Right cardiac atrium (tissue), 5 donors: ENCODE results near the gene PPA1. TPM values are rescaled to one million over a fixed set of nuclear protein-coding genes. Genes with fewer than 3 reads are reported as not detected.
"Not testable (repeated sequence)": the region's sequence is repeated elsewhere in the genome, so short reads cannot be mapped to it uniquely, and the experiment has no call there.

ENCODE experiments used
- ATAC-seq, 2 donors: fragments of 200-7000 bp; cut with Tn5 transposase; one replicate each; pipeline versions ENCODE4 v1.8.0 to v1.9.1; 2020; ENCODE audit warnings: moderate library complexity in 2 of 2, mild to moderate bottlenecking in 1 of 2
- DNase-seq, 3 donors: peaks; one replicate each; pipeline ENCODE4 v3.0.0-alpha.2; 2020
- H3K27ac ChIP-seq: one replicate; pipeline ENCODE4 v1.5.1; 2013; ENCODE audit warnings: mild to moderate bottlenecking, low read length, control low read depth, moderate library complexity
- H3K27me3 ChIP-seq: one replicate; pipeline ENCODE4 v1.6.1; 2013; ENCODE audit not compliant: control insufficient read depth, insufficient read depth
- H3K4me1 ChIP-seq: one replicate; pipeline ENCODE4 v1.6.1; 2013; ENCODE audit warnings: low read length; ENCODE audit not compliant: control insufficient read depth, insufficient read depth
- H3K4me3 ChIP-seq: one replicate; pipeline ENCODE4 v1.5.1; 2013; ENCODE audit warnings: low read length, control low read depth
- H3K9me3 ChIP-seq: one replicate; pipeline ENCODE4 v1.6.1; 2013; ENCODE audit warnings: low read length; ENCODE audit not compliant: control insufficient read depth
- WGBS: extraction: QIAGEN DNeasy Blood & Tissue Kit; methylation state at CpG from one replicate; pipeline ENCODE4 v1.1.7; 2013; 5-methylcytosine and 5-hydroxymethylcytosine counted together
- intact Hi-C, 4 donors: fragments of 100-400 bp; cut with DNase I; formaldehyde crosslinking; loops; one replicate each; pipeline versions ENCODE4 v1.11.0 to v1.14.0; 2022 to 2023
- polyA plus RNA-seq: library from polyadenylated mRNA; stranded (reverse); fragments of 200-250 nt; gene quantifications from one replicate; pipeline ENCODE4 v1.2.3, GENCODE V29; 2013
- total RNA-seq, 4 donors: library from RNA; stranded (reverse); fragmentation: NEBNext Ultra II Directional; extraction: Animal tissue kit (Norgen Biotek cat#: 25700); gene quantifications; one replicate each; pipeline ENCODE4 v1.2.1, GENCODE V29; 2021
- donor health status: healthy with polysubstance abuse.
- donor health status: DM: no; HTN: yes; CAD: no.
- donor health status: DM: no; HTN: no; CAD: no.
- donor health status: DM: no; HTN: yes; CAD: no; lungs with severe emphysema.
- donor health status: DM: yes; HTN: yes; CAD: no.

The PPA1 gene
- total and polyA plus RNA-seq, 5 donors, result 40.7 to 99.2 (median 68.8) TPM

DNA sequence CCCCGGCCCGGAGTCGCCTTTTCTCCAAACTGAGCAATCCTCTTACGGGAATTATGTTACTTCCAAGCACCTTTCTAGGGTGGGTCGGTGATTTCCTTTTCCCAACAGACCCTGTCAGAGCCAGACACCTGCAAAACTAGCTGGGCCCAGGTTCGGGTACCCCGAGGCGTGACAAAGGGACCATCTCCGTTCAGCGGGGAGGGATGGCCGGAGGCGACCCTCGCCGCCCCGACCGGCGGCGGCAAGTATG lies 445 bp downstream of the PPA1 start:
- Histone ChIP-seq H3K9me3 (no peaks in the 10 kb centered on the region), H3K27me3 (no peaks in the 10 kb centered on the region), H3K27ac (peak overlapping the region; percentile 42), H3K4me3 (peak overlapping the region; percentile 87), H3K4me1 (no peaks in the 10 kb centered on the region)
- DNase-seq (no peak), ATAC-seq (no peak)
- under 1% methylated on average over 18 of the region's 18 CpGs for WGBS
- intact Hi-C loops, result no loop called here

DNA sequence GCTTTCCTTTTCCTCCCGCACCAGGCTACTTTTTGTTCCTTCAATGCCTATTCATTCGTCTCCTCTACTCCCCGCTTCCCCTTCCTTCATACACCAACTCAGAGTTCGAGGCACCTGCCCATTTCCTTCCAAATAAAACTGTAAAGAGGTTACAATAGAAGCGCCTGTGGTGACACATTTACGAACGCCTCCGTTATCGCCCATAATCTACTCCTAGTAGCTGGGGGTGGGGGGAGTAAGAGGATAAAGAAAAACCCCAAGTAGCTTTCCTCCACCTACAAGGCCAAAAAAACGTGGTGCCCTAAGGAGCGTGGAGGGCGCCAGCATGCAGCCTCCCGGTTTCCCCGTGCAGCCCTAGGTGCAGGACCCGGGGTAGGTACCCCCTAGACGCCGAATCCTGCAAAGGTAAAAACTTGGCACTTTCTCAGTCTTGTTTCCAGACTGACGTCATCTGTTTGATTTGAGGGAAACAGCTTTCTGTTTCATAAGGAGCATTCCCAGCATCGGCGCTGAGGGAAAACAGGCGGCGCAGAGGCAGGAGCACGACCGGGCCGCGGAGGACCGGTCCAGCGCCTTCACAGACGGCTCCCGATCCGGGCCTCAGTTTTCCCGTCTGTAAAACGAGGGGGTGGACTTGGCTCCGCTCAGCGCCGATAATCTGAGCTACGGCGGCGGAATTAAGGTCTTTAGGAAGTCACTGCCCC lies 922 bp downstream of the PPA1 start:
- no peaks in the 10 kb centered on the region for H3K9me3 ChIP-seq
- intact Hi-C loops, result no loop called here
- peak overlapping the region; percentile 87 for H3K4me3 ChIP-seq
- DNase-seq (peak in 2 of 3 donors; percentile 64 to 75), ATAC-seq (peak; percentile 9 to 28)
- H3K27ac ChIP-seq, result peak overlapping the region; percentile 42
- H3K27me3 ChIP-seq, result no peaks in the 10 kb centered on the region
- peaks cover under 1% of the 10 kb centered on the region for H3K4me1 ChIP-seq
- WGBS, result 10% methylated on average over 39 of the region's 39 CpGs

DNA sequence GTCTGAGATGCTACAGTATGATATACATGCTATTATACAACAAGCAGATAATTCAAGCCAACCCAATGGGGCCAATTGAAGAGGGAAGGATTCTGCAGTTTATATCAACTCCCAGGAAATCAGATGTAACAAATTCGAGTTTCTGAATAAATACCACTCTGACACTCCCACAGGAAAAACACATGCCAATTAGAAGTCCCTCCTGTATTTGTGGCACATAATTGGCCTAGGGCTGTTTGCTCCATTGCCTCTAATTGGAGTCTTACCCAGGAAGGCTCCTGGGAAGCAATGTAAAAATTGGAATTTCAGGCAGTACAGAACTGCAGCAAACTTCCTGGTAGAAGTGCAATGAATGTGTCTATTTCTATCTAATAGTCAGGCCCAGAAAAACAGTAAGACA lies 4.7 kb downstream of the PPA1 start:
- no peak overlapping the region for H3K27ac ChIP-seq
- intact Hi-C loops, result loop anchor here in 1 of 4 donors (5.0 kb wide), 1 partner anchor 134 kb away; no protein-coding TSS in a partner anchor
- no peak for ATAC-seq
- peaks cover 3% of the 10 kb centered on the region for H3K4me1 ChIP-seq
- DNase-seq, result no peak
- no peaks in the 10 kb centered on the region for H3K27me3 ChIP-seq
- 53% methylated on average over 1 of the region's 1 CpG for WGBS
- H3K9me3 ChIP-seq, result no peaks in the 10 kb centered on the region
- H3K4me3 ChIP-seq, result no peak overlapping the region

DNA sequence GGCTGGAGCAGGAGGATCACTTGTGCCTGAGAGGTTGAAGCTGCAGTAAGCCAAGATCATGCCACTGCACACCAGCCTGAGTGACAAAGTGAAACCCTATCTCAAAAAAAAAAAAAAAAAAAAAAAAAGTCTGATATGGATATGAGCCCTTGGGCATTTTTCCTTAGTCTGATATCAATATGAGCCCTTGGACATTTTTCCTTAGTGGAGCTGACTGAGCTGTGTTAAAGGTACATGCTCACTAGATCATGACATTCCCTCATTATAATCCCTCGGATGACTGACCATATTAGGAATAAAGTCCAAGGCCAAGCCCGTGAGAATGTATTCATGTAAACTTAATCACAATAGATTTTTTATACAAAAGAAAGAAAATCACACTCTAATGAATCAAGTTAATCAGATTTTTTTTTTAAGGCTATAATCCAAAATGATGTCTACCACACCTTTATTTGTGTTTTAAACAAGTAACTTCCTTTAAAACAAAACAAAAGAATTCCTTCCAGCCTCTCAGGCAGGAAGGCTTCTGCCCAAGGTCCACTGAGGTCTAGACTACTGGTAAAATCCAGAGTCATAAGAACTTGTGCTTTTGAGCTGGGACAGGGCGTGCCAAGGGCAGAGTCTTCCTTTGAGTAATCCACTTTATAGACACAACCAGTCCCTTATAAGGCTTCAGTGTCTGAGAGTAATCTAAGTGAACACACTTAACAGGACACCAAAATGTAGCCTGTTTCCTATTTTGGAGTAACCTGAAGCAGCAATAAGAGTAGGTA lies 5.5 kb downstream of the PPA1 start:
- ATAC-seq (peak; percentile 45 to 60), DNase-seq (no peak)
- H3K4me3 ChIP-seq, result no peak overlapping the region
- 81% methylated on average over 3 of the region's 3 CpGs for WGBS
- no peak overlapping the region for H3K27ac ChIP-seq
- no peaks in the 10 kb centered on the region for H3K27me3 ChIP-seq
- peaks cover 3% of the 10 kb centered on the region for H3K4me1 ChIP-seq
- H3K9me3 ChIP-seq, result no peaks in the 10 kb centered on the region
- intact Hi-C loops, result loop anchor here in 1 of 4 donors (5.0 kb wide), 1 partner anchor 135 kb away; no protein-coding TSS in a partner anchor

DNA sequence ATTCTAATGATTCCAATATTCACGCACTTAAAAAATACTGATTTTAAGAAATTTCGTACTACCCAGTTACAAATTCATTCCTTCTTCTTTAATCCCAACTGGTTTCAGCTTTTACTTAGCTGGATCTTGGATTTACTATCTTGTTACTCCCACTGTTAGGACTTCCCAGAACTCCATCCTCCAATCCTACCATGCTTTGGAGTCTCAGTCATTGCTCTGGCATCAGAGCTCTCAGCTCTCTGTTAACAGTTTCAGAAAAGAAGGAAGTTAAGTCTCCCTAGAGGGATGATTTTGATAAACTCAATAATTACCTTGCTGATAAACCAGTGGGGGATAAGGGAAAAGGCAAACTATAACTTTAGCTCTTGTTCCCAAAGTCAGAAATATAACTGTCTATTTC lies 9.5 kb downstream of the PPA1 start:
- intact Hi-C loops, result loop anchor here in 2 of 4 donors (5.0 kb wide), 1 partner anchor 139 kb away; no protein-coding TSS in a partner anchor
- no peak overlapping the region for H3K27ac ChIP-seq
- 90% methylated on average over 2 of the region's 2 CpGs for WGBS

DNA sequence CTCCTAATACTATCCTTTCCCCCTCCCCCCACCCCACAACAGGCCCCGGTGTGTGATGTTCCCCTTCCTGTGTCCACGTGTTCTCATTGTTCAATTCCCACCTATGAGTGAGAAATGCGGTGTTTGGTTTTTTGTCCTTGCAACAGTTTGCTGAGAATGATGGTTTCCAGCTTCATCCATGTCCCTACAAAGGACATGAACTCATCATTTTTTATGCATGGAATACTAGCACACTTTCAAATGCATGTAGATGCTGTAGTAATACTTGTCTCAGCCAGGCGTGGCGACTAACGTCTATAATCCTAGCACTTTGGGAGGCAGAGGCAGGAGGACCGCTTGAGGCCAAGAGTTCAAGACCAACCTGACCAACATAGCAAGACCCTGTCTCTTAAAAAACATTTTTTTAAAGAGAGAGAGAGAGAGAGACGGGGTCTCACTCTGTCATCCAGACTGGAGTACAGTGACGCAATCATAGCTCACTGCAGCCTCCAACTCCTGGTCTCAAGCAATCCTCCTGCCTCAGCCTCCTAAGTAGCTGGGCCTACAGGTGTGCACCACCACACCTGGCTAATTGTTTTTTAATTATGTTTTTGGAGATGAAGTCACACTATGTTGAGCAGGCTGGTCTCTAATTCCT lies 10.3 kb downstream of the PPA1 start:
- H3K9me3 ChIP-seq, DNase-seq, H3K27ac ChIP-seq, H3K4me3 ChIP-seq, H3K4me1 ChIP-seq, H3K27me3 ChIP-seq, ATAC-seq: not testable (repeated sequence)
- 81% methylated on average over 9 of the region's 9 CpGs for WGBS
- intact Hi-C loops, result loop anchor here in 2 of 4 donors (5.0 kb wide), 1 partner anchor 139 kb away; no protein-coding TSS in a partner anchor

More for the DNA sequence above, 9.5 kb downstream of the PPA1 start:
- DNase-seq (no peak), ATAC-seq (no peak)
- no peaks in the 10 kb centered on the region for H3K27me3 ChIP-seq
- H3K9me3 ChIP-seq, result no peaks in the 10 kb centered on the region
- peaks cover 3% of the 10 kb centered on the region for H3K4me1 ChIP-seq
- H3K4me3 ChIP-seq, result no peak overlapping the region

DNA sequence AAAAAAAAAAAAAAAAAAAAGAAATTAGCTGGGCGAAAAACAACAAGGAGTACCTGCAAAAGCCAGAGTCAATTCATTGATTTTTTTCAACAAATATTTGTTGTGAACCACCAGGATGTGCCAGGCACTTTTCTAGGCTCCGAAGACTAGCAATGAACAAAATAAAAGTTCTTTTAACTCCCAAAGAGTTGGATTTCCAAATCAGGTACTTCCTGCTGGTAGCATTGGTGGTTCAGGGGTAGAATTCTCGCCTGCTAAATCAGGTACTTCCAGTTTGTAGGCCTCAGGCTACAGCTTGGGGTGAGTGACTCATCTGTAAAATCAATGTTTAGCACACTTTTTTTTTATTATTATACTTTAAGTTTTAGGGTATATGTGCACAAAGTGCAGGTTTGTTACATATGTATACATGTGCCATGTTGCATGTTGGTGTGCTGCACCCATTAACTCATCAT lies 10.9 kb downstream of the PPA1 start:
- no peak for ATAC-seq
- Histone ChIP-seq H3K9me3 (no peaks in the 10 kb centered on the region), H3K4me1 (peaks cover 3% of the 10 kb centered on the region), H3K4me3 (no peak overlapping the region), H3K27me3 (no peaks in the 10 kb centered on the region), H3K27ac (no peak overlapping the region)
- no peak for DNase-seq
- intact Hi-C loops, result loop anchor here in 2 of 4 donors (5.0 kb wide), 1 partner anchor 140 kb away; no protein-coding TSS in a partner anchor
- WGBS, result 95% methylated on average over 3 of the region's 3 CpGs

DNA sequence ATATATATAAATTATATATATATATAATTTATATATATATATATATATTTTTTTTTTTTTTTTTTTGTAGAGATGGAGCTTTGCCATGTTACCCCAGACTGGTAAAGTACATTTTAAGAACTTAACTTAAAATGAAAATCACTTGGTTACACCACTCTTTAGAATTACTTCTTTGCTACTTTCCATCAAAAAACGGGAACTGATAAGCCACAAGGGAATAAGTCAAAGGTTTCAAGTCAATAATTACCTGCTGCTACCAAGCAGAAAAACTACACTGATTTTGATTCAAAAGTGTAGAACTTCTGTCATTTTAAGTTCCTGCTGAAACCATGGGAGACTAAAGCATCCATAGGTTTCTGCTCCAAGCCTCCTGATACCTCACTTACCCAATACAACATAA lies 12.2 kb downstream of the PPA1 start:
- ATAC-seq (no peak), DNase-seq (no peak)
- intact Hi-C loops, result loop anchor here in 3 of 4 donors (2.0 to 5.0 kb wide), 2 partner anchors 141 to 144 kb away; no protein-coding TSS in a partner anchor
- Histone ChIP-seq H3K4me1 (no peaks in the 10 kb centered on the region), H3K27me3 (no peaks in the 10 kb centered on the region), H3K9me3 (no peaks in the 10 kb centered on the region), H3K27ac (no peak overlapping the region), H3K4me3 (no peak overlapping the region)
- 16% methylated on average over 1 of the region's 1 CpG for WGBS

DNA sequence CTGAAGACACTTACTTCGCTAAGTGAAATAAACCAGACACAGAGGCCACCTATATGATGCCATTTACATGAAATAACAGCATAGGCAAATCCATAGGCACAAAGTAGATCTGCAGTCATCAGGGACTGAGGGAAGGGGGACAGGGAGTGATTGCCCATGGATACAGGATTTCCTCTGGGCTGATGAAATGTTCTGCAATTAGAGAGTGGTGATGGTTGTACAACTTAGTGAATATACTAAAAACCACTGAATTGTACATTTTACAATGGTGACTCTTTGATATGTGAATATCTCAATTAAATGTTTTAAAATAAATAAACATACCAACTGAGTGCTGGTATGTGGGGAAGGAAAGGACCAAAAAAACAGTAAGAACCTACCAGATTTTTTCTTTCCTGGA lies 20.4 kb downstream of the PPA1 start:
- Histone ChIP-seq H3K4me3 (no peak overlapping the region), H3K4me1 (no peaks in the 10 kb centered on the region), H3K27me3 (no peaks in the 10 kb centered on the region), H3K9me3 (no peaks in the 10 kb centered on the region), H3K27ac (no peak overlapping the region)
- ATAC-seq (no peak), DNase-seq (no peak)
- intact Hi-C loops, result no loop called here
- 100% methylated on average over 1 of the region's 1 CpG for WGBS

DNA sequence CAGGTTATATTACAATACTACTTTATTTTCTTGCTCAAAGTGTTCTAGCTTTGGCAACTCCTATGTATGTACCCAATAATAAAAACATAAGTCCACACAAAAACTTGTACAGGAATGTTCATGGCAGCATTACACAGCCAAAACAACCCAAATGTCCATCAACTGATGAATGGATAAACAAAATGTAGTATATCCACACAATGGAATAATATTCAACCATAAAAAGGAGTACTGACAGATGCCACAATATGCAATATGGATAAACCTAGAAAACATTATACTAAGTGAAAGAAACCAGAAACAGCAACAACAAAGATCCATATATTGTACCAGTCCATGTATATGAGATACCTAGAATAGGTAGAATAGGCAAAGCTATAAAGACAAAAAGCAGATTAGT lies 21.0 kb downstream of the PPA1 start:
- no peak overlapping the region for H3K4me3 ChIP-seq
- H3K27me3 ChIP-seq, result no peaks in the 10 kb centered on the region
- ATAC-seq (no peak), DNase-seq (no peak)
- H3K27ac ChIP-seq, result no peak overlapping the region
- no peaks in the 10 kb centered on the region for H3K9me3 ChIP-seq
- intact Hi-C loops, result no loop called here
- H3K4me1 ChIP-seq, result no peaks in the 10 kb centered on the region

DNA sequence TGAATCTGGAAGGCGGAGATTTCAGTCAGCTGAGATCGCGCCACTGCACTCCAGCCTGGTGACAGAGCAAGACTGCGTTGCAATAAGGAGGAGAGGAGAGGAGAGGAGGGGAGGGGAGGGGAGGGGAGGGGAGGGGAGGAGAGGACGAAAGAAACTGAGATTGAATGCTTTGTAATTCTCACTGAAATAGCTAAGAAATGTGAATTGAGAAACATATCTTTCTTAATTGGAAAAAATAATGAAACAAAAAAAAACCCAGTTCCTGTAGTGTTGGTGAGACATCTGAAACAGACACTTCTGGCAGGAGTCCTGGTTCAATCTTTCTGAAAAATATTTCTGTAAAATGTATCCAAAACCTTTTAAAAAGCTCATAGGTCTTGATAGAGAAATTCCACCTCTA lies 26.5 kb downstream of the PPA1 start:
- H3K27me3 ChIP-seq, result no peaks in the 10 kb centered on the region
- no peaks in the 10 kb centered on the region for H3K9me3 ChIP-seq
- intact Hi-C loops, result no loop called here
- no peak overlapping the region for H3K27ac ChIP-seq
- no peak overlapping the region for H3K4me3 ChIP-seq
- no peaks in the 10 kb centered on the region for H3K4me1 ChIP-seq
- DNase-seq (no peak), ATAC-seq (no peak)
- 91% methylated on average over 5 of the region's 5 CpGs for WGBS
